HG03025 (cell line): ENCODE measurements around the gene HSPH1.

Experiments used
- ATAC-seq: cut with Tn5 transposase; IDR thresholded peaks from one replicate; pipeline ENCODE4 v1.9.1; 2021; ENCODE audit warnings: mild to moderate bottlenecking, moderate library complexity; ENCODE audit not compliant: unreplicated experiment, low FRiP score

HSPH1 gene

GRCh38 chr13:31161557-31162150 is at the start of gene HSPH1:
Gene HSPH1, minus strand, starts transcription at chr13:31161904. Its CDS starts 322 bp downstream, at chr13:31161582.
- ATAC-seq, result peak; percentile 88

- no peak for ATAC-seq
Observed at GRCh38 chr13:31209841-31210210, 48.1 kb upstream of the HSPH1 start.

GRCh38 chr13:31209172-31209840 is 47.6 kb upstream of the HSPH1 start:
- no peak for ATAC-seq

GRCh38 chr13:31208559-31209122 is 46.9 kb upstream of the HSPH1 start:
- ATAC-seq, result no peak

GRCh38 chr13:31207661-31208552 is 46.2 kb upstream of the HSPH1 start:
- ATAC-seq, result no peak

GRCh38 chr13:31204592-31204991 is 42.9 kb upstream of the HSPH1 start:
- no peak for ATAC-seq

GRCh38 chr13:31201341-31202031 is 39.8 kb upstream of the HSPH1 start:
- no peak for ATAC-seq

GRCh38 chr13:31200637-31200971 is 38.9 kb upstream of the HSPH1 start:
- peak; percentile 20 for ATAC-seq

GRCh38 chr13:31199849-31200636 is 38.3 kb upstream of the HSPH1 start, which contains the start of gene B3GLCT:
Gene B3GLCT, plus strand, starts transcription at chr13:31199975. Its CDS starts 110 bp downstream, at chr13:31200085.
- peak; percentile 89 for ATAC-seq

- peak; percentile 11 for ATAC-seq
Observed at GRCh38 chr13:31199527-31199848, 37.8 kb upstream of the HSPH1 start.

GRCh38 chr13:31198519-31198918 is 36.8 kb upstream of the HSPH1 start:
- ATAC-seq, result no peak

GRCh38 chr13:31196992-31197391 is 35.3 kb upstream of the HSPH1 start:
- ATAC-seq, result no peak

GRCh38 chr13:31195616-31196015 is 33.9 kb upstream of the HSPH1 start:
- ATAC-seq, result no peak

GRCh38 chr13:31192306-31192705 is 30.6 kb upstream of the HSPH1 start:
- no peak for ATAC-seq

GRCh38 chr13:31191748-31192147 is 30.0 kb upstream of the HSPH1 start:
- no peak for ATAC-seq

- ATAC-seq, result no peak
Observed at GRCh38 chr13:31184981-31185645, 23.4 kb upstream of the HSPH1 start.

- ATAC-seq, result no peak
Observed at GRCh38 chr13:31184451-31184850, 22.7 kb upstream of the HSPH1 start.

GRCh38 chr13:31182987-31183386 is 21.3 kb upstream of the HSPH1 start:
- ATAC-seq, result no peak

GRCh38 chr13:31179754-31180153 is 18.1 kb upstream of the HSPH1 start:
- ATAC-seq, result no peak
